WTC11 (cell line): Measurements from ENCODE around the gene RAB1B.

Experiments used
- AFF4 ChIP-seq: sonication (generic); formaldehyde crosslinking; IDR thresholded peaks from 2 replicates; pipeline ENCODE4 v1.8.1; 2023; ENCODE audit warnings: mild to moderate bottlenecking, missing genetic modification reagents, borderline replicate concordance
- GRHL2 ChIP-seq: fragments of 250-450 bp; sonication (Bioruptor Pico); IDR thresholded peaks from 2 replicates; pipeline ENCODE4 v1.8.0; 2022; ENCODE audit warnings: mild to moderate bottlenecking, moderate library complexity; ENCODE audit not compliant: insufficient replicate concordance, severe bottlenecking

DNA sequence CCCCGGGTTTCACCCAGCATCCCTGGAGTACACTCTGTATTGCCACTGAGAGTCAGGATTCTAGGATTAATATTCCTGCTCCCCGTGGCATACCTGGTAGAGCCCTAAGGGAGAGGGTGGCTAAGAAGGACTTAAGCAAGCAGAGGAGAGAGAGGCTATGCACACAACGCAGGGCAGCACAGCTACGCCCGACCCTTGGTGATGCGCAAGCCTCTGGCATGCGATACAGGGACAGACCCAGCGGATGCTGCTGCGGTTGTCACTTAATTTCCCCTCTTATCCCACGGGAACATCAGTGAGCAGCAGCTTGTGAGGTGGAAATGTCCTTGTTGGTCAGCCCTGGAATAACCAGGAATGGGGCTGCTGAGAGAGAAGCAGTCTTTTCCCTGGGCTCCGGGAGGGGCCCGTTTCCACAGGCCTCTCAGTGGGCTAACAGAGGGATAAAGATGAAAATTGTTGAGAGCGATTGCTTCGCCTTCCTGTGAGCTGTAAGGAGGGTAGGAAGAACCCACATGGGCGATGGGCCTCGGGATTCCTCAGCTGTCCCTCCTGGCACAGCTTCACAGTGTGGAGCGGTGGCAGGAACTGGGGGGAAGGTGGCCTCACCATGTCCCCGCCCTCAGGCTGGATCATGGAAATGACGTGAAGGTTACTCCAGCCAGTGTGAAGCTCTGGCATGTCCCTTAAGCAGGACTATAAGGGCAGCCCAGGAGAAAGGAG is 48.4 kb upstream of the RAB1B start:
- TF ChIP-seq AFF4 (CRISPR knock-in tag) (no peak), GRHL2 (CRISPR knock-in tag) (no peak)
